Stimulated activated CD8-positive, alpha-beta memory T cell treated with anti-CD3 and anti-CD28 coated beads, Interleukin-12 subunit alpha, Interleukin-12 subunit beta, amount 100 ng/mL, for 24 hours (primary cell): ENCODE measurements around the gene RAB23.

Experiments
- DNase-seq: peaks from one replicate; pipeline ENCODE4 v3.0.0-alpha.2; 2020; ENCODE audit errors: extremely low read depth

The RAB23 gene

GRCh38 chr6:57182017-57182432 is 40.1 kb downstream of the RAB23 start:
- no peak for DNase-seq

DNA sequence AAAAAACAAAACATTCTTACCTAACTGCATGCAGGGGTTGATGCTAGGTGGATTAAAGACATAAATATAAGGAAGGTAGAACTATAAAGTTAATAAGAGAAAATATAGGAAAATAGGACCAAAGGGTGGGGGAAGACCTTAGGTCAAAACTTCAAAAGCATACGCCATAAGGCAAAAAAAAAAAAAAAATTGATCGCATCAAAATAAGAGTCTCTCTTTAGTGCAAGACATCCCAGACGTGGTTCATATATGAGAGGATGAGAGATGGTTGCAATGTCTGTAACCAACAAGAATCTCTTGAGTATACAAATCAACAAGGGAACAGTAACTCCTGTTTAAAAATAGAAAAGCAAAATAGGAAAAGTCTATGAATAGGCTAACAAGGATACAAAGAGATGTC is 41.5 kb downstream of the RAB23 start:
- no peak for DNase-seq

DNA sequence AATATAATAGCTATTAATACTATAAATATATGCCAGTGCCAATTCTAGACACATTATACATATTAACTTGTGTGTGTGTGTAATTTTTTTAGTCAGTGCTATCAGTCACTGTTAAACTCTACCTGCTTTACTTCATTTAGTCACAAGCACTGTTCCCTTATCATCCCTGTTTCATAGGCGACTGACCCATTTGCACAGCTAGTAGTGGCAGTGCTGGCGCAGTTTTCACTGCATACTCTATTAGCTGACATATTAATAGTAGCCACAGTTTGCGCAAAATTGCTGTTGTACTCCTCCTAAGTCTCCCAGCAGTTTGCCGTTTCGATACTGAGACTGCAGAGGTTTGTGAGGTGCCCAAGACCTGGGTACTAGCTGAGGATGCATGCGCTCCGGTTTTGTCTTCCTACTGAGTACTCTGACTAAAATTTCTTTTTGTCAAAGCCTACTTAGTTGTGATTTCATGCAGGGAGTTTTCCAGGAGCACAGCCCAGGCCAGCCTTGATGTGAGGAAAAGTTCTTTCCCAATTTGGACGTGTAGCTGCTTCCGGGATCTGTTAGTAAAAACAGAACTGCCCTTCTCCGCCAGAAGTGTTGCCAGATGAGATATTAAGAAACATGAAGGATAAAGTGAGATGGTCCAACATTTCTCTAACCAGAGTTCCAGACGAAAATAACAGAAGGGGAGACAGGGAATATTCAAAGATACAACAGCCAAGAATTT is 44.4 kb downstream of the RAB23 start:
- DNase-seq, result no peak

DNA sequence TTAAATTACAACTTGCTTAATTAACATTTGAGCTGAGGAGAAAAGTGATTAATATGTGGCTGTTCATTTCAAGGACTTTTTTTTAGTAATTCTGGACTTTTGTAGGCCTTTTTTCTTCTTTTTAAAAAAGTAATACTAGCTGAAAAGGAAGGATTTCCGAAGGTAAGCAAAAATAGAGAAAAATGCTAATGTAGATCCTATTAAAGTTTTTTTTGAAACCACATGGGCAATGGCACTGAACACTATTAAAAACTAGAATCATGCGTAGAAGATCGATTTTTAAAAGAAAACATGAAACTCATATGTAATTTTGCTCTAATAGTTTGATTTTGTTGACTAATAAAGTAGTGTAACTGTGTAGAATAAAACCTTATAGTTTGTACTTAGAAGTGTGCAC is 47.6 kb downstream of the RAB23 start:
- no peak for DNase-seq

DNA sequence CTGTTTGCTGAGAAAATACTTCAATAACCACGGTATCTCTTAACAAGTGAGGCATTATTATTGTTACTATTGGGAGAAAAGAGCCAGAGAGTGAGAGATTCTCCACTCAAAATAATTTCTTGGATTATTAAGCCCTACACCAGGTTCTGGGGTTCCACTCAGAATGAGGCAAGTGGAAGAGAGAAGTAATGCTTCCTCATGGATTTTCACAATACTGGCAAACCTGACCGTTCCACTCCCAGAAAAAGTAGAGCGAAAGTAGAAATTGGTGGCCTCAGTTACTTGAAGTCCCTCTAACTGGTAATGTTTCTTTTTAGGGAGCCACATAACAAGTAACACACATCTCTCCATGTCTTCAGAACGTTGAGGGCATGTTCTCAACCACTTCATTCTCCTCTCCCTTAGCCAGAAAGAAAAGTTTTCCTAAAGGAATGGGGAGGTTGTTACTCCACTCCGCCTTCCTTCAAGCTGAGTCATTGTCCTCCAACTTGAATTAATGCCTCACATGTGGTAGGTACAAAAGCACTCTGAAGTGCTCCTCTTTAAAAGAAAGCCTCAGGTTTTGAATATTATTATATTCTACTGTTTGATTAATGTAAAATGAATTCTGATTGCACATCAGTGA is 48.1 kb downstream of the RAB23 start:
- no peak for DNase-seq

GRCh38 chr6:57173056-57173885 is 48.8 kb downstream of the RAB23 start:
- no peak for DNase-seq

GRCh38 chr6:57172136-57173055 is 49.7 kb downstream of the RAB23 start, which contains the start of gene BAG2:
Gene BAG2 (plus strand): TSS chr6:57172326. CDS start chr6:57172698, 372 bp downstream.
- peak; percentile 83 for DNase-seq

DNA sequence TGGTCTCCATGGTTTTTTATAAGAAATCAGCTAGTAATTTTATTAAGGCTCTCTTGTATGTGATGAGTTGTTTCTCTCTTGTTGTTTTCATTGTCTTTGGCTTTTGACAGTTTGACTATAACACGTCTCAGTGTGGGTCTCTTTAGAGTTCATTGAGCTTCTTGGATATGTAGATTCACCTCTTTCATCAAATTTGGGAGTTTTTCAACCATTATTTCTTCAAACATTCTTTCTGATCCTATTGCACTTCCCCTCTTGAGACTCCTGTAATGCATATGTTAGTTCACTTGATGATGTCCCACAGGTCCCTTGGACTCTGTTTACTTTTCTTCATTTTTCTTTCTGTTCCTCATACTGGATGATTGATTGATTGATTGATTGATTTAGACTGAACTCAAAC is 57.0 kb downstream of the RAB23 start:
- no peak for DNase-seq

DNA sequence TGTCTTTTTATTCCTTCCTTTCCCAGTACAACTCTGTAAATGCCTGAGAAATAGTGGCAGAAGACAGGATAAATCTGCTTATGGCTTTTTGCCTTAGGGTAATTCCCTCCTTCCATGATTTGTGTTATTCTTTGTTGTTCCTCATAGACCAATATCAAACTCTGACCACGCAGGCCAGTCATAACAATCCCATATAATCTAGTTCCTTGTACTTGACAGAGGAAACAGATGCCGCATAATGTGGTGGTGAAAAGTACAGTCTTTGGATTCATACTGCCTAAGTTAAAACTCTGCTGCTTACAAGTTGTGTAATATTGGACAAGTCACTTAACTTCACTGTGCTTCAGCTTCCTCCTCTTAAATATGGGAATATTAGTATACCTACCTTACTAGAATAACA is 58.2 kb downstream of the RAB23 start:
- DNase-seq, result no peak

DNA sequence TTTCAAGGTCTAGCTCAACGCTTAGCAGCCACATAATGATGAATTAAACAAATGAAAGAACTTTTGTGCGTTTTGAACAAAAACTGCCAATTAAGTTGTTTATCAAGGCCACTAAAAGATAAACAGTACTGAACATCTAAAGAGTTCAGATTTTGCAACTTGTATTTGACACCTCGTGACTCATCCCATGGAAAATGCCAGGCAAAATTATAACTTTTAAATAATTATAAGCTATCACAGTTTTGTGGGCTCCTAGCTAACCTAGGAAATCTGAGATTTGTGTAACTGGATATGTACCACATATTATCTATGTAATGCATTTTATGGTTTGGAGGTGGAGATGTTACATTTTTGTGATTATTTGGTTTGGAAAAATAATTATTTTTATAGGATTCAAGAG is 59.6 kb downstream of the RAB23 start:
- DNase-seq, result no peak

- no peak for DNase-seq
These were observed 60.1 kb downstream of the RAB23 start for GRCh38 chr6:57162028-57162427.

DNA sequence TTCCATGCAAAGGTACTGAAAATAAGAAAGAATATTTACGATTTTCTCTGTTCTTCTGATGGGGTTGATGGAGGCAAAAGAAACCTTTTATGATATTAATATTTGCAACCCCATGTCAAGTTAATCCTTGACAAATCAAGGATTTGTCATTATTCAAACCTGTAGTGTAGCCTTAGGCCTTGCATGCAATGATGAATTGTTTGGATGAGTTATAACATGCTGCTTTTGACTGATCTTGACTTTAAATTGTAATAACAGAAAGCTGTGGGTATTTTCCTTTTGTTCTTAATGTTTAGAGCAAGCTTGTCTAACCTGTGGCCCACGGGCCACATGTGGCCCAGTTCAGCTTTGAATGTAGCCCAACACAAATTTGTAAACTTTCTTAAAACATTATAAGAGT is 63.0 kb downstream of the RAB23 start:
- no peak for DNase-seq

- DNase-seq, result no peak
These were observed 63.4 kb downstream of the RAB23 start for GRCh38 chr6:57158658-57159057.

GRCh38 chr6:57147955-57148858 is 73.9 kb downstream of the RAB23 start:
- DNase-seq, result no peak

GRCh38 chr6:57147401-57147800 is 74.7 kb downstream of the RAB23 start:
- DNase-seq, result no peak

DNA sequence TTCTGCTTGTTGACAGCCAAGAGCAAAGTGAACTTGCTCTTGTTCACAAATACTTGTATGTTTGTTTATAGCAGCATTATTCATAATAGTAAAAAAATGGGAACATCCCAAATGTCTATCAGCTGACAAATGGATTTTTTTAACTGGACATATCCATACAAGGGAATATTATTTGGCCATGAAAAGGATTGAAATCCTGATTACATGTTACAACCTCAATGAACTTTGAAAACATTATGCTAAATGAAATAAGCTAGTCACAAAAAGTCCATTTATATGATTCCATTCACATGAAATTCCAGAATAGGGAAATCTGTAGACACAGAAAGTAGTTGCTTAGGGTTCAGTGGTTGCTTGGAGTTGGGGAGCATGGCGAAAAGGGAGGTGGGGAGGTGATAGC is 78.4 kb downstream of the RAB23 start:
- no peak for DNase-seq

DNA sequence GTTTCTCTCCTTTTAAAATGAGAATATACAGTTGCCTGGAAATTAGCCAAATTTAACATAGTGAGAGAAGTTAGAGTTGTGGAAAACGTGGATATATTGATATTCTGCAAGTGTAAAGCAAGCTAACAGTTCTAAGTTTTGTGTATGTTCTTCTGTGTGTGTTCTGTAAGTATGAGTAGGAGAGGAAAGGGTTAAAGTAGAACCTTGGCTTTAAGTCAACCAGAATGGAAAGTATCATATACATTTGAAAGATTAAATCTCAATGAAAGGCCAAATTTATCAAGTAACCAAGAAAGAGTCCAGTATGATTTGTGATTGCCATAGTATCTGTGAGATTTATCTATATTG is 80.0 kb downstream of the RAB23 start:
- DNase-seq, result no peak

- DNase-seq, result no peak
These were observed 80.5 kb downstream of the RAB23 start for GRCh38 chr6:57141451-57142177.

DNA sequence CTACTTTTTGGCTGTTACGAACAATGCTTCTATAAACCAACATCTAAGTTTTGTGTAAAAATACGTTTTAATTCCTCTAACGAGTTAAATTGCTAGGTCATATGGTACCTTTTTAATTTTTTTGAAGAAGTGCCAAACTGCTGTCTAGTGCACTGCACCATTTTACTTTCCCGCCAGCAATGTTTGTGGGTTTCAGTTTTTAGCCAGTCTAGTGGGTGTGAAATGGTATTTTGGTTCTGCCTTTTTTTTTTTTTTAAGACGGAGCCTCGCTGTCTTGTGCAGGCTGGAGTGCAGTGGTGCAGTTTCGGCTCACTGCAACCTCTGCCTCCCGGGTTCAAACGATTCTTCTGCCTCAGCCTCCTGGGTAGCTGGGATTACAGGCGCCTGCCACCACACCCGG is 84.1 kb downstream of the RAB23 start:
- no peak for DNase-seq

DNA sequence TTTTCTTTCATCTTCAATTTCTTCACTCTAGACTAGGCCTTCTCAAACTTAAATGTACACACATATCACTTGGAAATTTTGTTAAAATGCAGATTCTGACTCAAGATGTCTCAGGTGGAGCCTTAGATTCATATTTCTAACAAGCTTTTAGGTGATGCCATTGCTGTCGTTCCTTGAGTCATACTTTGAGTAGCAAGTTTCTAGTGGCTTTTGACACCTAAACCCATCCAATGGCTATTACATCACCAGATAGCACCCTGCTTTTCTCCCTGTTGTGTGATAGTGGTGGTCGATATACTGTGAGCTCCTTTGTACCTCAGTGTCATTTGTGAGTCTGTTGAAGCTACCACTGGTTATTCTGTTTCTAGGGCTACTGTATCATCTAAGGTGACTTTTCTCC is 84.8 kb downstream of the RAB23 start:
- no peak for DNase-seq
